HG03342 (cell line): ENCODE results near the gene TSPAN17.
"Not testable (repeated sequence)": the region's sequence is repeated elsewhere in the genome, so short reads cannot be mapped to it uniquely, and the experiment has no call there.

Source experiments
- ATAC-seq: cut with Tn5 transposase; IDR thresholded peaks from one replicate; pipeline ENCODE4 v1.9.1; 2021; ENCODE audit warnings: mild to moderate bottlenecking, moderate library complexity; ENCODE audit not compliant: unreplicated experiment

The TSPAN17 gene

DNA sequence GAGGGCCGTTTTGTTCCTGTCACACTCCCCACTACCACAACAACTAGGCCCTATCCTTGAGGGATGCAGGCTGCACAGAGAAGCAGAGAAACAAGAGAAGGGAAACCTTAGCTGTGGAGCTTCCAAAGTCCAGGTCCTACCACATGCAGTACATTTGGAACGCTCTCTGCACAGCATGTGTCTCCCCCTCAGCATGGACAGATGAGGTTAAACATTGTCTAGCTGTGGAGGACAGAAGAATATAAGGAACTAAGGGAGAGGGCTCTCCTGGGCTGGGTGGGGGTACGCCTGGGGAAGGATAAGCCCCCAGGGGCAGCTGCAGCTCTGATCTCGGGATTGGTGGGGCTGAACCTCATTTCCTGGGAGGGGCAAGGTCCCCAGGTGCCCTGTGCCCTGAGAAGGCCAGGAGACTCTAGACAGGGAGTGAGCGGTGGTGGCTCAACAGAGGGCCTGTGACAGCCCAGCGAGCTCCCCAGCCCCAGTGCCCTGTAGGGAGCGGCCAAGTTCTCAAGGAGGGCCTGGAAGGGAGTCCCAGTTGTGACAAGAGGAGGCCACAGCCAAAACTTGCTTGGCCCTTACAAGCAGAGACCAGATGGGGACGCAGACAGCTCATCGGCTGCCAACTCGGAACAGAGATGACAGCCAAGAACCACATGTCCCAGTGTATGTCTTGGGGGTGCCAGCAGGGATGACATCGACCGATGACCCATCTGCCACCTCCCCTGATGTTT lies 30.1 kb downstream of the TSPAN17 start:
- ATAC-seq: no peak

DNA sequence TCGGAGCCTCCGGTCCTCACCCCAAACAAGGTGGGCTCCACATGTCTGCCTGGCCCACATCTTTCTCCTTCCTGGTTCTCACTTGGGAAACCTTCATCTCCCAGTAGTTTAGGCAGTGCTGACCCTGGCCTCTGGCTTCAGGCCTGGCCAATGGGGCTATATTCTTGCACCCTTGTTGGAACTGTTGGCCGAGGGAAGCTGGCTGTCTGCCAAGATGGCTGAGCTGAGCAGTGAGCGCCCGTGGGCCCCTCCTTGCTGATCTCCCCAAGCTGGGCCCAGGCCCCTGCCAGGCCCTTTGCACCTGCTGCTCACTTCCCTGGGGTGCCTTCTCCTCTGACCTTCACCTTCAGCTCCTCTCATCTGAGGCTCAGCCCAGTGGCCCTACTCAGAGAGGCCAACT lies 31.3 kb downstream of the TSPAN17 start:
- ATAC-seq: no peak

DNA sequence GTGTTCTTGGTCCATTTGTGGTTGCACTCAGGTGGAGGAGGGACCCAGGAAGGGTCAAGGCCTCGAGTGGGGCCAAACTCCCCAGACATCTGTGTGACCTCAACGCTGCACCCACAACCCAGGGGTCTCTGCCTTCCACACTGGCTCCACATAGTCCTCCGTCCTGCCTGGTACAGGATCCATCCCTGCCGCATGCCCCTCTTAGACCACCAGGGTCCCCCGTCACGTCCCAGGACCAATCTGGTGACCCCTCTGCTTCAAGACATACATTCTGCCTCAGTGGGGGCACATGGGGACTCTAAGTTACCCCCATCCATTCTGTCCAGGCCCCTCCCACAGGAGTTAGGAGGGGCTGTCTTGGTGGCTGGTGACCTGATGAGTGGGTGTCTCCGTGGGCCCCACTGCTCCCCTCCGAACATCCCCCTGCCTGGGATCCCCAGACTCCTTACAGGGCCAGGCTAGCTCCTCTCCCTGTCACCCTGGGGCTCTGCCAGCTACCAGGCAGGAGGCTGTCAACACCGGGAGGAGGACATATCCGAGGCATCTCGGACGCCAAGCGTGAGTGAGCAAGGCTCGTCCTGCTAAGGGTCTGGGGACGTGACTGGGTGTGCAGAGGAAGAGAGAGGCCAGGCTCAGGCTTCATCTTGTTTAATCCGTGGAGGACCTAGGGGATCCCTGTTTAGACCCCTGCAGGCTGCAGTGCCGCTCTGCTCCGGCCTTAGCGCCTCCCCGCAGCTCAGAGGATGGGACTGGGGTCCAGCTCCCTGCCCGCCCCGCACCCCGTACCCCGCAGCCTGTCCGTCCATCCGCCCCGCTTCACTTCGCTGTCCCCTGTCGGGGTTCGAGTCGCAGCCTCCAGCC lies 32.3 kb downstream of the TSPAN17 start:
- no peak for ATAC-seq

DNA sequence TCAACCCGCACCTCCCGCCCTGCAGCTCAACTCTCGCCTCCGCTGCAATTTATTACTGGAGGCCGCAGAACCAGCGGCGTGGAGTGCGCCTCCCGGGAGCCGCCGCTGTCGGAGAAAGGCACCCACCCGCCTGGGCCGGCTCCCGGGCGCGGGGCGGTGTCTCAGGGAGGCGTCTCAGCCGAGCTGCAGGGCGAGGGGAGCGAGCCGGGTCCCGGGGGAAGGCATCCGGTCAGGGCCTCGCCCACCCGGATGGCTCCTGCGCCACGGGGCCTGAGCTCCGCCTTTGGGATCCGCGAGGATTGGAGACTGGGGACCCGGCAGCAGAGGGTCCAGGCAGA lies 32.9 kb downstream of the TSPAN17 start:
- no peak for ATAC-seq

DNA sequence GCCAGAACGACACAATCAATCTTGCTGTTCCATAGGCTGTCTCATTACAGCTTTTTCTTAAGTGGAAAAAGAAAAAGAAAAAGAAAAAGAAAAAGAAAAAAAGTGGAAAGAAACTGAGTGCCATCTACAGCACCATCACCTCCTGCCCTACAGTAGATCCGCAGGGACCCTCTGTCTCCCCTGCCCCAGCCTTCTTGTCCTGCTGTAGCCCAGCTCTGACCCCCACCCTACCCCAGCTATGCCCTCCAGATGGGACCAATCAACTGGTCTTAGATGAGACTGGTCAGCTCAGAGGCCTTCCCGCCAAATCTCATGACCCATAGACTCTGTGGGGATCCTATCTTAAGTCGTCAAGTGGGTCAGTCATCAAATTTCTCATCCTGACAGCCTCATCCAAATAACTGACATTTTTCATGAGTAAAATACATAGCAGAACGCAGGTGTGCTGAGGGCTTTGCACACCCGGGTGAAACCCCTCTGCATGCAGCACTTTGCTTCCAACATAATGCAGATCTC lies 34.8 kb downstream of the TSPAN17 start:
- ATAC-seq: no peak

DNA sequence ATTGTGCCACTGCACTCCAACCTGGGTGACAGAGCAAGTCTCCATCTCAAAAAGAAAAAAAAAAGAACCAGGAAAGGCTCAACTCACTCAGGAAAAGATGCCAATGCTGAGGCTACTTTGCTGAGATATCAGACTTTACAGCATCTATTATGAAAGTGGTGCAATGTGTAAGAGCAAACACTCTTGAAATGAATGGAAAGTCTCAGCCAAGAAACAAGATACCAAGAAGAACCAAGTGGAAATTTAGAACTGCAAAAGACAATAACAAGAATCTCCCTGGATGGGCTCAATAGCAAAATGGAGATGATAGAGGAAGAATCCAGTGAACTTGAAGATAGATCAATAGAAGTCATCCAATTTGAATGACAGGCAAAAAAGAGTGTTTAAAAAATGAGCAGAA lies 37.7 kb downstream of the TSPAN17 start:
- ATAC-seq: no peak

DNA sequence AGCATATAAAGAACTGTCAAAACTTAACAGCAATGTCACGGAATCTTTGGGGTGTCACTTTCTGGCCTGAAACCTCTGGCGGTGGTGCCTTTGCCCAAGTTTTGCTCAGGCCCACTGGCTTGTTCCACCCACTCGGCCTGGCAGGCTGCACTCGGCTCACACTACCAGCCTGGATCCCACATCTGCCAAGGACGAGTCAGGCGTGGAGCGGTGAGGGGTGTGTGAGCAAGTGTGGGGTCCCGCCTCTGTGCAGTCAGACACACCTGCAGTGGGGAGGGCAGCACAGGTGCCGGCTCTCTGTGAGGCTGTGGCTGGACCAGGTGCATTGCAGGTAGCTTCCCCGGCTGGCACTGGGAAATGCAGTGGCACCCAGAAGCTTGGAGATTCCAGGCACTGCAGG lies 40.0 kb downstream of the TSPAN17 start:
- ATAC-seq: no peak

DNA sequence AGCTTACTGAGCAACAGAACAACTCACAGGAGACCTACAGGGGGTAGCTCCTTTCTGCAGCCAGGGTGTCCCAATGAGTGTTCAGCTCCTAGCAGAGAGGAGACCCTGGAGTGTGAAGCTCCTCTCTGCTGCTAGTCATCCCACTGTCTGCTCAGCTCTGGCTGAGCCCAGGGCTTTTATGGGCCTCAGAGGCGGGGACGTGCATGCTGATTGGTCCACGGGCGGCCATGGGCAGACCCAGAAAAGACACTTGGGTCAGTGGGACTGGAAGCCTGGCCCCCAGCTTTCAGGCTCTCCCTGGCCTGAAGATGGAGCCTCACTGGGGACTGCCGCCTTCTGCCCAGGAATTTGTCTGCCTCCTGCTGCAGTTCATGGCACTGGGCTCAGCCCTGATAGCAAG lies 40.6 kb downstream of the TSPAN17 start:
- ATAC-seq: no peak

DNA sequence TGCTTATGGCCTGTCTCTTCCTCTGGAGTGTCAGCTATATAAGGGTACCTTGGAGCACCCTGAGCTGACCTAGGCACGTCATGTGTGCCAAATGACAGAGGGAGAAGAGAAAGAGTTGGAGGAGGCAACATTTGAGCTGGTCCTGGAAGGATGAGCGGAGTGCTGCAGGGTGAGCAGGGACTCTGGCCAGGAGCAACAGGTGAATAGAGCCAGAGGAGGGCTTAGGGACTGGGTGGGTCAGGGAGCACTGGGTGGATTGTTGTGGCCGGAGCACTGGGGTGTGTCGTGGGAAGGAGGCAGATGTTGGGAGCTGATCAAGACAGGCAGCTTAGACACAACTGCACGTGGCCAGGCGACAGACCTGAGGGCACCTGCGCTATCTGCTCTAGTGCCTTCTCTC lies 43.6 kb downstream of the TSPAN17 start:
- ATAC-seq: no peak

DNA sequence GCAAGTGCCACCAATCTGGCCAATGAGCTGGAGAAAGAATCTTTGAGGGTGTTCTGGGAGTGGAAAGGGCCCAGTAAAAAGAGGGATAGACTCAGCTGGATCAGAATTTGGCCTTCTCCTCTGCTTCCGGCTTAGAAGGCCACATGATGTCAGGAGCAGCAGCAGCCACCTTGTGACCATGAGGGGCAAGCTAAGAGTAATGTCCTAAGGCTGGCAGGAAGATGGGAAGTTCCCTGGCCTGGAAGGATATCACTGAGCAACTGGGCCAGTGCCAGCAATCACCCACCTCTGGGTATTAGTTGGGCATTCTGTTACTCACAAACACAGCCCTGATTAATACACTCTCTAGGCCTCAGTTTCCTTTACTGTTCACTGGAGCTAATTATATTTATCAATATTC lies 44.2 kb downstream of the TSPAN17 start:
- no peak for ATAC-seq

DNA sequence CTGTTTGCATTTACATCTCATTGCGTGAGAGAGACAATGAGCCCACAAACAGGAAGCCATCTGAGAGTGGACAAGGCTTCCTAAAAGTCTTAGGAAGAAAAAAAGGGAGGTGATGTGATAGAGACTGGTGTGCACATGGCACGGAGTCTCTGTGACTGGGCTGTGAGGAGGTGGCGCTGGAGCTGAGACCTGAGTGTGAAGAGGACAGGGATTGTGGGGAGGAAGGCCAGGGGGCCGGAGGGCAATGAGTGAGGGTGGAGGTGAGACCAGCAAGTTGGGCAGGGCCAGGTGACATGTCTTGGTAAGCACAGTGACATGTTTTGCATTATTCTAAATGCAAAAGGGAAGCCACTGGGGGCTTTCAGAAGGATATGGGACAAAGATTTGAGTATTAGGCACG lies 45.0 kb downstream of the TSPAN17 start:
- ATAC-seq: no peak

DNA sequence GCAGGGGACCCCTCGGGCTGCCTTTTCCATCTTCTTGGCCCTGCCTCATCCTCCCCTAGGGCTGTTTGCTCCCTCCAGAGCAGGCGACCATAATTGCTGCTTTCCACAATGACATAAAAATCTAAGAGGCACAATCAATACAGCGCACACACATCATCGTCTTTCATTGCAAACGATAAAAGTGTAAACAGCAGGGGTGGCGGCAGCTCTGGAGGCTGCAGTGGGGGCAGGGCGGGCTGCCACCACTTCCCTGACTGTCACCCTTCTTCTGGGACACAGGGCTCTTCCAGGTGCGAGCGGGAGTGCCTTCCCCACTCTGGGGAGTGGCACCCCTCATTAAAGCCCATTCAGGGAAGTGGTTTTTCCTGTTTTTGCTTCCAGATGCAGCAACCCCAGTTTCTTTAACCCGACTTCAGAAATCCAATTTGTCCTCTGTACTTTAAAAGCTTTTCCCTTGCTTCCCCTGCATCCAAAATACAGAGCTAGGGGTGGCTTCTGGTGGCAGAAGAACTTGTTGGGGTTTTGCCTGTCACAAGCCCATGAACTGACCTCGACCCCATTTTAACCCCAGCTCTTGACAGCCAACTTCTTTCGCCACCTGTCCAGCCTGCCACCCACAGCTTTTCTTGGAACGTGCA lies 45.7 kb downstream of the TSPAN17 start:
- no peak for ATAC-seq

DNA sequence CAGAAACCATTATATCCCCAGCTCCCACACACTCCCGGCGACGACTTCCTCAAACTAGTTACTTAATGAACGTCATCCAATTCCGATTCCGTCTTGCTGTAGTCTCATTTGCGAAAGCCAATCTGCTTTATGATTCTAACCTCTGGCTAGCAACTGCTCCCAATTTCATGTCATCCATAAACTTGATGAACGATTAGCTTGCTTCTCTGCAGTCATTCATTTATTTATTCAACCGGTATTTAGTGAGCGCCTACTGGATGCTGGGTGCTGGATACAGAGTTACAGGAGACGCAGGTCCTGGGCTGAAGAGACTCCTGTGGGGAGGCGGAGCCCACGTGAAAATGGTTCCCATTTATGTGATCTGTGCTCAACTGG lies 46.2 kb downstream of the TSPAN17 start:
- ATAC-seq: no peak

DNA sequence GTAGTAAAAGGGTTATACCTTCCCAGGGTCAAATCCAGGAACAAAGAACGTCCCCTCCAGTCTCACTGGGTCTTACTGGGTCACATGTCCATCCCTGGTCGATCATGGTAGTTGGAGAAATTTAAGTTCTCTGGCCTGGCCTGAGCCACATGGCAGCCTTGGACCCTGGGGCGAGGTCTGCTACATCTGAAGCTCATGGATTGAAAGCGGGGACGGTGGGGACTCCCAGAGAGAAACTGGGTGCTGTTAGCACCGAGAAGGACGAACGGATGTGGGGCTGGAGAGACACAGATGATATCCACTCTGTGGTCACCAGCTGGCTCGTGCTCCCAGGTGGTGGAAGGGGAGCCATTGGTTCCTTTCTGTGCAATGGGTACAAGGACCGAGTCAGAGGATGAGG lies 46.9 kb downstream of the TSPAN17 start:
- no peak for ATAC-seq

DNA sequence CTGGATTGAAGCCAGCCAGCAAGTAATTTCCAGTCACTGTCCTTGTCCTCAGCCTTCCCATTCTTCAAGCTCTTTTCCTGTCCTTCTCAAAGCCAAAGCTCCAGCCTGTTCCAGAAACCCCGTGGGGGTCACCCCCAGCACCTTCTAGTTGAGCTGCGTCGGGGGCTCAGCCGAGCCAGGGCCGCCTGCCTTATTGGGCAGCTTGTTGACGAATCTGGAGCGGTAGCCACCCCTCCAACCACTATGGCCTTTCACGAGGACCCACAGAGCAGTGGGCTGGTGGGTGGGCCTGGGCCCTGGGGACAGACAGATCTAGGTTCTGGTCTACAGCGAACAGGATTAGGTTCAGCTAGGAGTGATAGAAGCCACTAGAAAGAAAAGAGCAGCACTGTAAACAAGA lies 47.3 kb downstream of the TSPAN17 start:
- no peak for ATAC-seq

DNA sequence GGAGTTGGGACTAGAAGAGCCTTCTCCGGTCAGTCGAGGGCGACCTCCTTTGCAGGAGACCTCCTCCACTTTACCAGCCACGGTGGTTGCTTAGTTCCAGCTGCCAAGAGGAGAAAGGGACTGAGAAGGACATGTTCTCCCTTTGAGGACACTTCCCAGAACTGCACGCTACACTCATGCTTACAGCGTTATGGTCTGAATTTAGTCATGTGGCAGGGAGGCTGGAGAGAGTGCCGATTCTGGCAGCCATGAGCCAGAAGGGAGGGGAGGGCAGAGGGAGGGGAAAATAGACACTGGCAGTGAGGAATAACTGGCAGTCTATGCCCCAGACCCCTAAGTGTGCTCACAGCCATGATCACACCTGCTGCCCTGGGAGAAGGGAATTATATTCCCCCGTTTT lies 47.8 kb downstream of the TSPAN17 start:
- ATAC-seq: no peak

DNA sequence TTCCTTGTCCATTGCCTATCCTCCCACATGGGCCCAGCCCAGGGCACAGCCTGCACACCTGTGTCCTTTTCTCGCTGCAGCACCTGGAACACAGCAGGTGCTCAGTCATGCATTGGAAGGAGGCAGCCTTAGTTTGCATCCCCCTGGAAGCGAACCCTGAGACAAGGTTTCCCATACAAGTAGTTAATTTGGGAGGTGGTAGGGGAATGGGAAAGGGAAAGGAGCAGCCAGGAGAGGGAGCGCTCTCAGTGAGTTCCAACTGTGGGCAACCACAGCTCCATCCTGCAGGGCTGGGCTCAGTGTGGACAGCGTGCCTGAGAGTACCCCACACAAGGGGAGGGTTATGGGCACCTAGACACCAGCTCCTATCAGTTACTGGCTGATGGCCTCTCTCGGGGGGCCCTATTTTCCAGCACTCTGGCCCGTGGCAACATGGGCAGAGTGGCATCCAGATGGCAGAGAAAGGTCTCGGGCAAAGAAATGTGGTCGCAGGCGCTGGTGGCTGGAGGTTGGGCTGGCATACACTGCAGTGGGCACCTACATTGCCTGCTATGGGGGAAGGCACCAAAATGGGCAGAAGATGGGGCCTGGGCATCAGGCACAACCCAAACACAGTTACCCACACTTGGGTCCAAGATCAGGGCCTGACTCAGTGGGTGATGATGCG lies 50.1 kb downstream of the TSPAN17 start:
- no peak for ATAC-seq

DNA sequence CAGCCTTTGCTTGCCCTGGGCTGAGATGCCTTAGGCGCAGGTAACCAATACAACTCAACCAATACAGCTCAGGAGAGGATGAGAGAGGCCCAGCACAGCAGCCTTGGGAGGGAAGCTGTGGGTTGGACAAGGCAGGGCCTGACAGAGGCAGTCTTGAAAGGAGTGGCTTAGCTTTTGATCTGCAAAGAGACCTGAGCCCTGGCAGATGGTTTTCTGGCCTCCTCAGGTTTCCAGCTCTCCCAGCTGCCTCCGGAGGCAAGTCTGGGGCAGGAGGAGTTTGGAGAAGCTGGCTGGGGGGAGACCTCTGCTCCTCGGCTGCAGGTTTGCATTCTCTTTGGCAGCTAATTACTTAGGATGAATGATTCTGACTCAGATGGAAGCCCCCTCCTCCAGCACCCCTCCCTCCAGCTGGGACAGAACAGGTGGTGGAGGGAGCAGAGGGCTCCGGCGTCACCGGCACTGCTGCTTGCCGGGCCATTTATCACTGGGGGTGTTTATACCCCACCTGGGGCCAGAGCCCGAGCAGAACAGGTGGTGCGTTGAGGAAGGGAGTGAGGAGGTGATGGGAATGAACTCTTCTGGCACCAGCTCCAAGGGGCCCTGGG lies 50.8 kb downstream of the TSPAN17 start:
- ATAC-seq: no peak

DNA sequence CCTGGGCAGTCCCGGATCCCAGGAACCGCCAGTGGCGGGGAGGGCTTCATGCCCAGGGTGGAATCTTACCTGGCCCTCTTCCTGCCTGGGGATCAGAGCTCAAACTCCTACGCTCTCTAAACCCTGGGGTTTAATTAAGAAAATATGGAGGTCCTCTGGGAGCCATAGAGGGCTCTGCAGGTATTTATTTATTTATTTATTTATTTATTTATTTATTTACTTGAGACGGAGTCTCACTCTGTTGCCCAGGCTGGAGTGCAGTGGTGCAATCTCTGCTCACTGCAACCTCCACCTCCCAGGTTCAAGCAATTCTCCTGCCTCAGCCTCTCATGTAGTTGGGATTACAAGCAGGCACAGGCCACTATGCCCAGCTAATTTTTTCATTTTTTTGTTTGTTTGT lies 52.2 kb downstream of the TSPAN17 start:
- not testable (repeated sequence) for ATAC-seq

DNA sequence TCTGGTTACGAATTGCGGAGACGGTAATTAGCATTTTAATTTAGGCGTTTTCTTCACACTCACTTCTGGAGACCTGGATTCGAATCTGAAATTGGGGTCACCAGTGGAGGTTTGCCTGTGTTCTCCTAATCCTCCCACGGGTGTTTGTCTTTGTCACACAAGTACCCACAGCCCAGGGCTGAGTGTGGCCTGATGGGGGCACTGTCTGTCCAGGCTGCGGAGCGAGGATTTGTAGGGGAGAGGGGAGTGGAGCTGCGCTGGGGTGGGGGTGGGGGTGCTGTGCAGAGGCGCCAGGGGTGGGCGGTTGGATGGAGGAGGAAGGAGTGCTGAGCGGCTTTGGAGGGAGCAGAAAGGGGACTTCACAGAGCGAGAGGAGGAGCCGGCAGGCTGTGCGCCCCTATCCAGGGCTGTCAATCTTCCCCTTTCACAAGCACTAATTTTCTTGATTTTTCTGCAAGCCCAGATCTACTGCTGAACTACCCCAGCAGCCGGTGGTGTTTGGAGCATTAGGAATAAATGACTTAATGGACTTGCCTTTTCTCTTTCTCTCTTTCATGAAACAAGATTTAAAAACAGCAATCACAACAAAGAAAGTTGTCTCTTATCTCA lies 53.1 kb downstream of the TSPAN17 start:
- no peak for ATAC-seq
